Measurements from ENCODE around the gene SLC35E4.

SLC35E4 gene

GRCh38 chr22:30640839-30641430 lies 5.4 kb downstream of the SLC35E4 start:
- H4K20me1 ChIP-seq (ENCODE audit: insufficient read depth, low read length) = no peaks in the 10 kb centered on the region
- TF ChIP-seq EZH2 (IDR thresholded peaks at IDR 0.05; ENCODE audit: borderline replicate concordance, low read depth, low read length, severe bottlenecking) = no peak
- TF ChIP-seq CTCF (IDR thresholded peaks at IDR 0.05; ENCODE audit: borderline replicate concordance, extremely low read depth, low read length, poor library complexity, severe bottlenecking) = no peak
- no peaks in the 10 kb centered on the region for H3K36me3 ChIP-seq (ENCODE audit: insufficient read depth, low read length)
- no peak overlapping the region for H3K4me3 ChIP-seq (ENCODE audit: low read depth in 1 of 2, low read length in 2 of 2)
- no peaks in the 10 kb centered on the region for H3K27me3 ChIP-seq (ENCODE audit: insufficient read depth, low read length, poor library complexity)
- H3K27ac ChIP-seq (ENCODE audit: low read length) = no peak overlapping the region
- H3K79me2 ChIP-seq (ENCODE audit: insufficient read depth, low read length) = no peaks in the 10 kb centered on the region
- H3K9ac ChIP-seq (ENCODE audit: low read depth, low read length) = no peak overlapping the region
- H2AFZ ChIP-seq (ENCODE audit: low read depth, low read length) = no peak overlapping the region
- no peaks in the 10 kb centered on the region for H3K9me3 ChIP-seq (ENCODE audit: insufficient read depth, low read length, severe bottlenecking)
- no peak overlapping the region for H3K4me2 ChIP-seq (ENCODE audit: insufficient read depth, low read length)
- peaks cover 11% of the 10 kb centered on the region for H3K4me1 ChIP-seq (ENCODE audit: insufficient read depth, low read length)
- no peak for DNase-seq
- no peak for ATAC-seq (ENCODE audit: insufficient read depth, low read depth)

- Histone ChIP-seq H3K36me3 (ENCODE audit: insufficient read depth, low read length) (no peaks in the 10 kb centered on the region), H3K9me3 (ENCODE audit: insufficient read depth, low read length, severe bottlenecking) (no peaks in the 10 kb centered on the region), H2AFZ (ENCODE audit: low read depth, low read length) (no peak overlapping the region), H3K4me1 (ENCODE audit: insufficient read depth, low read length) (no peaks in the 10 kb centered on the region), H3K79me2 (ENCODE audit: insufficient read depth, low read length) (no peaks in the 10 kb centered on the region), H3K27ac (ENCODE audit: low read length) (no peak overlapping the region), H3K9ac (ENCODE audit: low read depth, low read length) (no peak overlapping the region), H3K4me3 (ENCODE audit: low read depth in 1 of 2, low read length in 2 of 2) (no peak overlapping the region), H3K27me3 (ENCODE audit: insufficient read depth, low read length, poor library complexity) (no peaks in the 10 kb centered on the region), H4K20me1 (ENCODE audit: insufficient read depth, low read length) (no peaks in the 10 kb centered on the region), H3K4me2 (ENCODE audit: insufficient read depth, low read length) (no peak overlapping the region)
- TF ChIP-seq EZH2 (IDR thresholded peaks at IDR 0.05; ENCODE audit: borderline replicate concordance, low read depth, low read length, severe bottlenecking) (no peak), CTCF (IDR thresholded peaks at IDR 0.05; ENCODE audit: borderline replicate concordance, extremely low read depth, low read length, poor library complexity, severe bottlenecking) (no peak)
- no peak for DNase-seq
- ATAC-seq (ENCODE audit: insufficient read depth, low read depth) = no peak; the same call in 2 of the 3 replicates
Observed at GRCh38 chr22:30643055-30643875, 7.7 kb downstream of the SLC35E4 start.

- Histone ChIP-seq H3K27ac (ENCODE audit: low read length) (no peak overlapping the region), H2AFZ (ENCODE audit: low read depth, low read length) (no peak overlapping the region), H3K36me3 (ENCODE audit: insufficient read depth, low read length) (no peaks in the 10 kb centered on the region), H3K4me1 (ENCODE audit: insufficient read depth, low read length) (no peaks in the 10 kb centered on the region), H3K79me2 (ENCODE audit: insufficient read depth, low read length) (no peaks in the 10 kb centered on the region), H3K9ac (ENCODE audit: low read depth, low read length) (no peak overlapping the region), H3K27me3 (ENCODE audit: insufficient read depth, low read length, poor library complexity) (no peaks in the 10 kb centered on the region), H3K4me2 (ENCODE audit: insufficient read depth, low read length) (no peak overlapping the region), H3K9me3 (ENCODE audit: insufficient read depth, low read length, severe bottlenecking) (no peaks in the 10 kb centered on the region), H3K4me3 (ENCODE audit: low read depth in 1 of 2, low read length in 2 of 2) (no peak overlapping the region), H4K20me1 (ENCODE audit: insufficient read depth, low read length) (no peaks in the 10 kb centered on the region)
- ATAC-seq (ENCODE audit: insufficient read depth, low read depth) = no peak
- TF ChIP-seq EZH2 (IDR thresholded peaks at IDR 0.05; ENCODE audit: borderline replicate concordance, low read depth, low read length, severe bottlenecking) = no peak
- TF ChIP-seq CTCF (IDR thresholded peaks at IDR 0.05; ENCODE audit: borderline replicate concordance, extremely low read depth, low read length, poor library complexity, severe bottlenecking) = no peak
- DNase-seq = no peak
Observed at GRCh38 chr22:30646518-30647160, 11.1 kb downstream of the SLC35E4 start.
